IPS-18a (cell line): ENCODE results near the gene ERN1.
A peak's percentile ranks its signal among the peaks of the same experiment; 100 is the strongest.

Experiments
- H3K27ac ChIP-seq: one replicate; pipeline ENCODE4 v1.5.1; 2013; ENCODE audit warnings: low read length
- H3K27me3 ChIP-seq: one replicate; pipeline ENCODE4 v1.6.1; 2013; ENCODE audit warnings: mild to moderate bottlenecking, low read length; ENCODE audit not compliant: control insufficient read depth, insufficient read depth
- H3K36me3 ChIP-seq: one replicate; pipeline ENCODE4 v1.6.1; 2013; ENCODE audit warnings: low read depth, low read length; ENCODE audit not compliant: control insufficient read depth
- H3K4me1 ChIP-seq: one replicate; pipeline ENCODE4 v1.6.1; 2013; ENCODE audit warnings: low read depth, low read length; ENCODE audit not compliant: control insufficient read depth
- H3K4me3 ChIP-seq: one replicate; pipeline ENCODE4 v1.5.1; 2013; ENCODE audit warnings: low read length
- H3K9ac ChIP-seq: one replicate; pipeline ENCODE4 v1.6.1; 2013; ENCODE audit warnings: mild to moderate bottlenecking, low read length, moderate library complexity
- H3K9me3 ChIP-seq: one replicate; pipeline ENCODE4 v1.6.1; 2013; ENCODE audit warnings: low read depth, low read length; ENCODE audit not compliant: control insufficient read depth

ERN1 gene

GRCh38 chr17:64155751-64156544 lies 26.0 kb upstream of the ERN1 start:
- Histone ChIP-seq H3K27me3 (no peaks in the 10 kb centered on the region), H3K4me3 (no peak overlapping the region), H3K9ac (no peak overlapping the region), H3K27ac (no peak overlapping the region), H3K36me3 (no peaks in the 10 kb centered on the region), H3K9me3 (no peaks in the 10 kb centered on the region), H3K4me1 (peaks cover 7% of the 10 kb centered on the region)

- H3K36me3 ChIP-seq: no peaks in the 10 kb centered on the region
- H3K9me3 ChIP-seq: no peaks in the 10 kb centered on the region
- no peak overlapping the region for H3K4me3 ChIP-seq
- H3K27ac ChIP-seq: no peak overlapping the region
- H3K27me3 ChIP-seq: no peaks in the 10 kb centered on the region
- no peak overlapping the region for H3K9ac ChIP-seq
- H3K4me1 ChIP-seq: peaks cover 7% of the 10 kb centered on the region
Measured at GRCh38 chr17:64155129-64155528, 25.2 kb upstream of the ERN1 start.

DNA sequence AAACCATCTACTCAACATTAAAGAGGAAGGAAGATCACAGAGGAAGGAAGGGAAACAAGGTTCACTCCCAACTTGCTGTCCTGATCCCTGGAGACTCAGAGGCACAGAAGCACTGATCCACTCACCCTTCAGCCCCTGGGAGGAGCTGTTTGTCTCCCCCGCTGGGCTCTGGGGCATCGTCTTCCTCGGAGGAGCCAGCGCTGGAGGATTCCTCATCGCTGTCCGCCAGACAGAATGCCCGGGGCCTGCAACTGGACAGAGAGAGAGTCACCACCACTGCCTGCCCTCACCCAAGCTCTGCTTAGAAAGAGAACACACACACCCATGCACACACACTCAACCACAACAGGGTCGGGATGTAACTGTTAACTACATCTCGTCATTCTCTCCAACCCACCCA lies 24.8 kb upstream of the ERN1 start:
- H3K9me3 ChIP-seq: no peaks in the 10 kb centered on the region
- no peaks in the 10 kb centered on the region for H3K36me3 ChIP-seq
- H3K27ac ChIP-seq: no peak overlapping the region
- H3K4me1 ChIP-seq: peaks cover 7% of the 10 kb centered on the region
- no peak overlapping the region for H3K9ac ChIP-seq
- H3K4me3 ChIP-seq: no peak overlapping the region
- no peaks in the 10 kb centered on the region for H3K27me3 ChIP-seq

GRCh38 chr17:64154313-64154695 lies 24.4 kb upstream of the ERN1 start:
- H3K4me3 ChIP-seq: no peak overlapping the region
- no peak overlapping the region for H3K27ac ChIP-seq

GRCh38 chr17:64153565-64154312 lies 23.8 kb upstream of the ERN1 start:
- H3K27ac ChIP-seq: no peak overlapping the region
- no peaks in the 10 kb centered on the region for H3K36me3 ChIP-seq
- no peak overlapping the region for H3K4me3 ChIP-seq
- no peaks in the 10 kb centered on the region for H3K9me3 ChIP-seq
- no peaks in the 10 kb centered on the region for H3K27me3 ChIP-seq
- H3K4me1 ChIP-seq: peaks cover 7% of the 10 kb centered on the region
- H3K9ac ChIP-seq: no peak overlapping the region

More at GRCh38 chr17:64154313-64154695, 24.4 kb upstream of the ERN1 start:
- H3K9ac ChIP-seq: no peak overlapping the region
- peaks cover 7% of the 10 kb centered on the region for H3K4me1 ChIP-seq
- no peaks in the 10 kb centered on the region for H3K36me3 ChIP-seq
- H3K27me3 ChIP-seq: no peaks in the 10 kb centered on the region
- H3K9me3 ChIP-seq: no peaks in the 10 kb centered on the region

DNA sequence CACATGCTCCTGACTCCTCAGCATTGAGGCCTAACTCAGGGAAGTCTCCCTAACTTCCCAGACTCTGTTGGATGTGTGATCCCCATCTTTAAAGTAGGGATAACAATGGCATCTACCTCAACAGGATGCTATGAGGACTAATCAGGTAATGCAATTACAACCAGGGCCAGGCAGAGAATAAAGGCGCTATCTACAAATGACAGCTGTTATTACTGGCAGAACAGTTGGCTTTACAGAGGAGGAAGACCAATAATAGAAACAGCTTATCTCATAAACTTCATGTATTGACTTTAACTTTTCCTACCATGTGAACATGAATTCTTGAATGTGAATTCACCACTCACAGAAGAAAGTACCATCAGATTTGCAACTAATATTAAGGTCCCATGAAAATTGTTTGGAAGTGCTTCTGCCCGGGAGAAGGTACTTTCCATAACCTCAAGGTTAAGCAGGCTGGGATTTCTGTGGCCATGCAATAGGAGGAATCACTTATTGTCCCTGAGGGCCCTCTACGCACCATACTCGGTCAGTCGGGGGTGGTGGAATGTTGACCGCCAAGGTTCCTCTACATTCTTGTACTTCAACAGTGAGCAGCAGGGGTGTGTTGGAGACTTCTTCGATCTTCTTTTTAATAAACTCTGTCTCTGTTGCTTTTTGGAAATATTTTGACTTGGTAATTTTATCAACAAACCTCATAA lies 22.6 kb upstream of the ERN1 start:
- Histone ChIP-seq H3K9me3 (no peaks in the 10 kb centered on the region), H3K4me3 (no peak overlapping the region), H3K27ac (no peak overlapping the region), H3K4me1 (peaks cover 3% of the 10 kb centered on the region), H3K9ac (no peak overlapping the region), H3K36me3 (no peaks in the 10 kb centered on the region), H3K27me3 (no peaks in the 10 kb centered on the region)

- H3K9ac ChIP-seq: no peak overlapping the region
- H3K27me3 ChIP-seq: no peaks in the 10 kb centered on the region
- H3K4me3 ChIP-seq: no peak overlapping the region
- H3K9me3 ChIP-seq: no peaks in the 10 kb centered on the region
- peaks cover 8% of the 10 kb centered on the region for H3K4me1 ChIP-seq
- no peak overlapping the region for H3K27ac ChIP-seq
- peaks cover 4% of the 10 kb centered on the region for H3K36me3 ChIP-seq
Measured at GRCh38 chr17:64151016-64151368, 21.0 kb upstream of the ERN1 start.

DNA sequence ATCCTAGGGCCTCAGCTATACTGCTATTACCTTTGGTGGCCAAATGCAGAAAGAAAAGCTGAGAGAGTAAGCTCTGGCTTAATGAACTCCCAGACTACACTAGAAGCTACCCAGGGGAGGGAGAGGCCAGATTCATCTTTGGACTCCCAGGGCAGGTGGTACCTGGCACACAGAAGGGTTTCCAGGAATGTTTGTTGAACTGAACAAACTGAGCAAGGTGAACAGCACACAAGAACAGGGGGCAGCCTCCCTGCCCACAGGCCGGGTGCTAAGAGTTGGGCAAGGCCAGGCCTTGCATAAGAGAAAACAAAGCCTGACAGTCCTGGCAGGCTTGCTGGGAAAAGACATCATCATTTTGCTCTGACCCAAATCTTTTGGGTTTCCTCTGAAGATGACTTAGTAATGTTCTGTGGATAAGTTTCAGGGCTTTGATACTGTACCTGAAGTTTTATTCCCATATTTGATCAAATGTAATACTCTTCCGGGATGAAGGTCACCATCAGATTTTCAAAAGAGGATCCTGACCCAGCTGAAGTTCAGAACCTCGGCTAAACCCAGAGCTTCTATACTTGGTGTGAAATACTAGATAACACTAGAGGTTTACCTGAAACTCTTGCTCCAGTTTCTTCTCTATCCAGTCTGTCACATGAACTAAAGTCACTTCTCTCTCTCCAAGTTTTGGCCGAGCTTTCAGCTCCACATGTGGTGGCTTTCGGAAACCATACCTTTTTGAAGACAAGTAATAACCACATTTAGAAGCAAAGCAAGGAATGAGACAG lies 20.5 kb upstream of the ERN1 start:
- no peaks in the 10 kb centered on the region for H3K9me3 ChIP-seq
- no peak overlapping the region for H3K9ac ChIP-seq
- no peak overlapping the region for H3K27ac ChIP-seq
- no peaks in the 10 kb centered on the region for H3K27me3 ChIP-seq
- H3K36me3 ChIP-seq: peaks cover 4% of the 10 kb centered on the region
- H3K4me1 ChIP-seq: peaks cover 8% of the 10 kb centered on the region
- H3K4me3 ChIP-seq: no peak overlapping the region

DNA sequence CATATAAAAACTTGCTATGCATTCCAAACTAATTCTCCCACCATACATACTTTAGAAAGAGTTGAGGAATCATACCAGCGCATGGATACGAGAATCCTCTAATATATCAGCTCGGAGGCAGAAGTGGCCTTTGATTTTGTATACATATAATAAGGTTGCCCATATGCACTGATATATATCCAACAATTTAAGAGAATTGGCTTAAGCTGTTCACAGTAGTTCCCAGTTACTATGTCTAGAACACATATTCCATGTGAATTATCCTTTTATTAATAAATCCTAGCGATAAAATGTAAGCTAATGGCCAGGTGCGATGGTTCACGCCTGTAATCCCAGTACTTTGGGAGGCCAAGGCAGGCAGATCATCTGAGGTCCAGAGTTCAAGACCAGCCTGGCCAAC lies 19.3 kb upstream of the ERN1 start:
- Histone ChIP-seq H3K36me3 (peaks cover 4% of the 10 kb centered on the region), H3K9ac (no peak overlapping the region), H3K27me3 (no peaks in the 10 kb centered on the region), H3K4me3 (no peak overlapping the region), H3K27ac (no peak overlapping the region), H3K4me1 (peaks cover 8% of the 10 kb centered on the region), H3K9me3 (no peaks in the 10 kb centered on the region)

- peaks cover 4% of the 10 kb centered on the region for H3K36me3 ChIP-seq
Measured at GRCh38 chr17:64148699-64149098, 18.8 kb upstream of the ERN1 start.

GRCh38 chr17:64148017-64148631 lies 18.2 kb upstream of the ERN1 start:
- Histone ChIP-seq H3K27me3 (no peaks in the 10 kb centered on the region), H3K27ac (peak overlapping the region; percentile 18), H3K36me3 (peaks cover 4% of the 10 kb centered on the region), H3K9me3 (no peaks in the 10 kb centered on the region), H3K4me3 (no peak overlapping the region), H3K4me1 (peaks cover 8% of the 10 kb centered on the region), H3K9ac (no peak overlapping the region)

More at GRCh38 chr17:64148699-64149098, 18.8 kb upstream of the ERN1 start:
- no peak overlapping the region for H3K4me3 ChIP-seq
- H3K4me1 ChIP-seq: peaks cover 8% of the 10 kb centered on the region
- no peak overlapping the region for H3K27ac ChIP-seq
- H3K27me3 ChIP-seq: no peaks in the 10 kb centered on the region
- H3K9me3 ChIP-seq: no peaks in the 10 kb centered on the region
- no peak overlapping the region for H3K9ac ChIP-seq
